ENCODE data around the gene ZNF423. TPM values are rescaled to one million over a fixed set of nuclear protein-coding genes. Genes with fewer than 3 reads are reported as not detected.

The ZNF423 gene
- total RNA-seq, 1 donor from 2014 or later = 10.6 TPM

- no peaks in the 10 kb centered on the region for H3K36me3 Mint-ChIP-seq (ENCODE audit: low read depth, unreplicated experiment)
- Histone ChIP-seq H3K27me3 (ENCODE audit: insufficient read depth, low read length) (peaks cover 3% of the 10 kb centered on the region), H3K4me3 (ENCODE audit: insufficient read depth, low read depth, low read length) (no peak overlapping the region), H3K4me2 (ENCODE audit: low read length) (no peak overlapping the region), H3K36me3 (ENCODE audit: insufficient read depth, low read length) (no peaks in the 10 kb centered on the region), H3K79me2 (ENCODE audit: insufficient read depth, low read length) (no peaks in the 10 kb centered on the region), H3K27ac (ENCODE audit: low read depth, low read length) (no peak overlapping the region), H3K9ac (ENCODE audit: low read length) (no peak overlapping the region), H4K20me1 (ENCODE audit: insufficient read depth, low read length) (no peaks in the 10 kb centered on the region), H2AFZ (ENCODE audit: low read depth, low read length) (no peak overlapping the region), H3K4me1 (ENCODE audit: insufficient read depth, low read length) (peaks cover 4% of the 10 kb centered on the region), H3K9me3 (ENCODE audit: insufficient read depth, low read depth, low read length) (no peaks in the 10 kb centered on the region)
- TF ChIP-seq, protein P1, sequence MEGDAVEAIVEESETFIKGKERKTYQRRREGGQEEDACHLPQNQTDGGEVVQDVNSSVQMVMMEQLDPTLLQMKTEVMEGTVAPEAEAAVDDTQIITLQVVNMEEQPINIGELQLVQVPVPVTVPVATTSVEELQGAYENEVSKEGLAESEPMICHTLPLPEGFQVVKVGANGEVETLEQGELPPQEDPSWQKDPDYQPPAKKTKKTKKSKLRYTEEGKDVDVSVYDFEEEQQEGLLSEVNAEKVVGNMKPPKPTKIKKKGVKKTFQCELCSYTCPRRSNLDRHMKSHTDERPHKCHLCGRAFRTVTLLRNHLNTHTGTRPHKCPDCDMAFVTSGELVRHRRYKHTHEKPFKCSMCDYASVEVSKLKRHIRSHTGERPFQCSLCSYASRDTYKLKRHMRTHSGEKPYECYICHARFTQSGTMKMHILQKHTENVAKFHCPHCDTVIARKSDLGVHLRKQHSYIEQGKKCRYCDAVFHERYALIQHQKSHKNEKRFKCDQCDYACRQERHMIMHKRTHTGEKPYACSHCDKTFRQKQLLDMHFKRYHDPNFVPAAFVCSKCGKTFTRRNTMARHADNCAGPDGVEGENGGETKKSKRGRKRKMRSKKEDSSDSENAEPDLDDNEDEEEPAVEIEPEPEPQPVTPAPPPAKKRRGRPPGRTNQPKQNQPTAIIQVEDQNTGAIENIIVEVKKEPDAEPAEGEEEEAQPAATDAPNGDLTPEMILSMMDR (IDR thresholded peaks at IDR 0.05; ENCODE audit: insufficient read depth, low read depth, low read length) = no peak
- TF ChIP-seq EZH2 (IDR thresholded peaks at IDR 0.05; ENCODE audit: insufficient read depth, low read length) = no peak
- H3K27ac Mint-ChIP-seq (ENCODE audit: unreplicated experiment) = no peak overlapping the region
- no peaks in the 10 kb centered on the region for H3K27me3 Mint-ChIP-seq (ENCODE audit: low read depth, unreplicated experiment)
- no peaks in the 10 kb centered on the region for H3K9me3 Mint-ChIP-seq (ENCODE audit: unreplicated experiment)
- H3K4me1 Mint-ChIP-seq (ENCODE audit: low read depth, unreplicated experiment) = peaks cover 7% of the 10 kb centered on the region
- DNase-seq (ENCODE audit: low read depth) (no peak), FAIRE-seq (no peak)
- no peak overlapping the region for H3K4me3 Mint-ChIP-seq (ENCODE audit: unreplicated experiment)
These were observed 301.2 kb downstream of the ZNF423 start for GRCh38 chr16:49554681-49555080.

DNA sequence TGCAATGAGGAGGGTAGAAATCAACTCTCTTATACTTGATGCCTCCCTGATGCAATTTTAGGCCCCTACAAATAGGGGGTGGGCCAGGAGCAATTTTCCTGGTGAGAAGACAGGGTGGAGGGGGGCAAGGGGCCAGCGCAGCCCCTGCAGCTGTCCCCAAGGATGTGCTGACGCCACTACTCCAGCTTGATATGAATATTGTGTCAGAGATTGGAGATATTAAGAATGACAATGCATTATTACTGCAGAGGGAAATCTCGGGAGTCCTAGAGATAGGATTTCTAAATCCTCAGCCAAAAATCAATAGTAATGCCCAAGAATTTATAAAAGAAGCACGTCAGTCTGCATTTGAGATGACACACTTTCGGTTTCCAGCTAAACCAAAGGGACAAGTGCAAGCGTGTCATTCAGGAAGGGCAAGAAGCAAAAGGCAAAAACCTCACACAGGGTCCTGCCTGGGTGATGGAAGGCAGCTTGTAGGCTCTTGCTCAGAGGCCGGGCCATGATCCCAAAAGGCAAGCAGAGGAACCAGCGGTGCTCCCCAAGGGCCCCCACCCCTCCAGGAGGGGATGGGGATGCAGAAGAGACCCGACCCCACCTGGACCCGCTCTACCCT lies 303.5 kb downstream of the ZNF423 start:
- peaks cover 3% of the 10 kb centered on the region for H3K27me3 ChIP-seq (ENCODE audit: insufficient read depth, low read length)
- Mint-ChIP-seq H3K36me3 (ENCODE audit: low read depth, unreplicated experiment) (no peaks in the 10 kb centered on the region), H3K9me3 (ENCODE audit: unreplicated experiment) (no peaks in the 10 kb centered on the region), H3K4me3 (ENCODE audit: unreplicated experiment) (no peak overlapping the region), H3K4me1 (ENCODE audit: low read depth, unreplicated experiment) (peaks cover 7% of the 10 kb centered on the region), H3K27ac (ENCODE audit: unreplicated experiment) (no peak overlapping the region), H3K27me3 (ENCODE audit: low read depth, unreplicated experiment) (peaks cover 2% of the 10 kb centered on the region)
- H3K36me3 ChIP-seq (ENCODE audit: insufficient read depth, low read length) = no peaks in the 10 kb centered on the region
- H3K79me2 ChIP-seq (ENCODE audit: insufficient read depth, low read length) = no peaks in the 10 kb centered on the region
- H3K4me3 ChIP-seq (ENCODE audit: insufficient read depth, low read depth, low read length) = no peak overlapping the region
- TF ChIP-seq, protein P1 (IDR thresholded peaks at IDR 0.05; ENCODE audit: insufficient read depth, low read depth, low read length) = no peak
- TF ChIP-seq EZH2 (IDR thresholded peaks at IDR 0.05; ENCODE audit: insufficient read depth, low read length) = no peak
- H4K20me1 ChIP-seq (ENCODE audit: insufficient read depth, low read length) = no peaks in the 10 kb centered on the region
- no peak overlapping the region for H3K9ac ChIP-seq (ENCODE audit: low read length)
- no peaks in the 10 kb centered on the region for H3K9me3 ChIP-seq (ENCODE audit: insufficient read depth, low read depth, low read length)
- DNase-seq (ENCODE audit: low read depth) = no peak
- H3K4me1 ChIP-seq (ENCODE audit: insufficient read depth, low read length) = peaks cover 4% of the 10 kb centered on the region
- no peak overlapping the region for H3K4me2 ChIP-seq (ENCODE audit: low read length)
- no peak overlapping the region for H3K27ac ChIP-seq (ENCODE audit: low read depth, low read length)
- no peak for FAIRE-seq
- no peak overlapping the region for H2AFZ ChIP-seq (ENCODE audit: low read depth, low read length)

DNA sequence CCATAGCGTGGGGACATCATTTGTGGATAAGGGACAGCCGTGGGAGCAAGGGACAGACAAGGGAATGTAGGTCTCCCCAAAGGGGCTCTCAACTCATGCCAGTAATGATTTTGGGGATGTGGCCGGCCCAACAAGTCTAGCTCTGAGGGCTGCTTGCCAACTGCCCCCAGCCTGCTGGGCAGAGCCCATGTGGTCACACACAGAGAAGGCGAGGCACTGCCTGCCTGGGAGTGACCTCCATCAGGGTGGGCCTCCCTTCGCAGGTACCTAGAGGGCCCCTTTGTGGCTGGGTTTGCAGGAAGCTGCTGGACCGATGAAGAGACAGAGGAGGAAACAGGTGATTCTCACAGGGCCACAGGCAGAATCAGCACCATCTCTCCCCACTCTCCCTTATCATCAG lies 305.2 kb downstream of the ZNF423 start:
- TF ChIP-seq, protein P1 (IDR thresholded peaks at IDR 0.05; ENCODE audit: insufficient read depth, low read depth, low read length) = no peak
- TF ChIP-seq EZH2 (IDR thresholded peaks at IDR 0.05; ENCODE audit: insufficient read depth, low read length) = no peak
- Histone ChIP-seq H3K9ac (ENCODE audit: low read length) (no peak overlapping the region), H3K27me3 (ENCODE audit: insufficient read depth, low read length) (no peaks in the 10 kb centered on the region), H3K4me1 (ENCODE audit: insufficient read depth, low read length) (no peaks in the 10 kb centered on the region), H2AFZ (ENCODE audit: low read depth, low read length) (no peak overlapping the region), H3K79me2 (ENCODE audit: insufficient read depth, low read length) (no peaks in the 10 kb centered on the region), H3K4me2 (ENCODE audit: low read length) (no peak overlapping the region), H3K9me3 (ENCODE audit: insufficient read depth, low read depth, low read length) (no peaks in the 10 kb centered on the region), H3K4me3 (ENCODE audit: insufficient read depth, low read depth, low read length) (no peak overlapping the region), H4K20me1 (ENCODE audit: insufficient read depth, low read length) (no peaks in the 10 kb centered on the region), H3K27ac (ENCODE audit: low read depth, low read length) (no peak overlapping the region), H3K36me3 (ENCODE audit: insufficient read depth, low read length) (no peaks in the 10 kb centered on the region)
- no peak for FAIRE-seq
- H3K27me3 Mint-ChIP-seq (ENCODE audit: low read depth, unreplicated experiment) = peaks cover 9% of the 10 kb centered on the region
- H3K4me1 Mint-ChIP-seq (ENCODE audit: low read depth, unreplicated experiment) = no peaks in the 10 kb centered on the region
- no peak for DNase-seq (ENCODE audit: low read depth)
- no peak overlapping the region for H3K27ac Mint-ChIP-seq (ENCODE audit: unreplicated experiment)
- H3K9me3 Mint-ChIP-seq (ENCODE audit: unreplicated experiment) = no peaks in the 10 kb centered on the region
- H3K4me3 Mint-ChIP-seq (ENCODE audit: unreplicated experiment) = no peak overlapping the region
- no peaks in the 10 kb centered on the region for H3K36me3 Mint-ChIP-seq (ENCODE audit: low read depth, unreplicated experiment)

Data from astrocyte (in vitro differentiated cells and primary cell).